NCI-H1930 (cell line): ENCODE measurements around the gene GPD1.
"Not testable (repeated sequence)": the region's sequence is repeated elsewhere in the genome, so short reads cannot be mapped to it uniquely, and the experiment has no call there.

Source experiments
- DNase-seq, 2 experiments: peaks; one replicate each; lab custom pipeline; 2025; lab: John Stamatoyannopoulos, UW

The GPD1 gene

GRCh38 chr12:50123203-50123602, 19.4 kb downstream of the GPD1 start:
- no peak for DNase-seq

- DNase-seq: no peak
These were observed 23.7 kb downstream of the GPD1 start for GRCh38 chr12:50127546-50127945.

GRCh38 chr12:50129290-50129689, 25.5 kb downstream of the GPD1 start:
- no peak for DNase-seq

GRCh38 chr12:50132505-50133135, 28.8 kb downstream of the GPD1 start:
- DNase-seq: peak in 1 of 2 experiments; percentile 41

- no peak for DNase-seq
These were observed 39.2 kb downstream of the GPD1 start for GRCh38 chr12:50142993-50143392.

GRCh38 chr12:50145439-50145838, 41.6 kb downstream of the GPD1 start:
- no peak for DNase-seq

- DNase-seq: no peak
These were observed 43.5 kb downstream of the GPD1 start for GRCh38 chr12:50147281-50147680.

GRCh38 chr12:50148011-50148410, 44.2 kb downstream of the GPD1 start:
- DNase-seq: not testable (repeated sequence)

- DNase-seq: no peak
These were observed 45.5 kb downstream of the GPD1 start for GRCh38 chr12:50149311-50149710.

- DNase-seq: no peak
These were observed 47.4 kb downstream of the GPD1 start for GRCh38 chr12:50151047-50151687.

- not testable (repeated sequence) for DNase-seq
These were observed 51.1 kb downstream of the GPD1 start for GRCh38 chr12:50154947-50155346.

- DNase-seq: no peak
These were observed 52.8 kb downstream of the GPD1 start for GRCh38 chr12:50156641-50157040.

- no peak for DNase-seq
These were observed 53.5 kb downstream of the GPD1 start for GRCh38 chr12:50157259-50157658.

- no peak for DNase-seq
These were observed 56.8 kb downstream of the GPD1 start for GRCh38 chr12:50160643-50161042.
